ENCODE data around the gene SLC30A4.

SLC30A4 gene

DNA sequence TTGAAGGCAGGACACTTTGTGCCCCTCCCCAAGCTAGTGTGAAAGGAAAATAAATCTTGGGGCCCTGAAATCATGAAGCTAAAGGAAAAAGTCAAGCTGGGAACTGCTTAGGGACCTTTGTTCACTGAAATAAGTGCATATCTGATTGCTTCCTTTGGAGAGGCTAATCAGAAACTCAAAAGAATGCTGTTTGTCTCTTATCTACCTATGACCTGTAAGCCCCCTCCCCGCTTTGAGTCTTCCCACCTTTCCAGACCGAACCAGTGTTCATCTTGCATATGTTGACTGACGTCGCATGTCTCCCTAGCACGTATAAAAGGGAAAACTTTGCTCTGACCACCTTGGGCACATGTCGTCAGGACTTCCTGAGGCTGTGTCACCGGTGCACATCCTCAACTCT is 53.1 kb downstream of the SLC30A4 start:
- Histone ChIP-seq H3K4me1 (no peaks in the 10 kb centered on the region), H3K27ac (no peak overlapping the region), H3K79me2 (no peaks in the 10 kb centered on the region), H3K9ac (no peak overlapping the region), H3K27me3 (ENCODE audit: control insufficient read depth, insufficient read depth, low read length) (no peaks in the 10 kb centered on the region), H3K36me3 (ENCODE audit: control insufficient read depth, insufficient read depth, low read length) (no peaks in the 10 kb centered on the region), H2AFZ (no peak overlapping the region), H3K4me3 (ENCODE audit: low read depth, low read length) (no peak overlapping the region), H3K4me2 (ENCODE audit: low read length) (no peak overlapping the region), H3K9me3 (ENCODE audit: control insufficient read depth, low read length) (no peaks in the 10 kb centered on the region)
- TF ChIP-seq, protein P1, sequence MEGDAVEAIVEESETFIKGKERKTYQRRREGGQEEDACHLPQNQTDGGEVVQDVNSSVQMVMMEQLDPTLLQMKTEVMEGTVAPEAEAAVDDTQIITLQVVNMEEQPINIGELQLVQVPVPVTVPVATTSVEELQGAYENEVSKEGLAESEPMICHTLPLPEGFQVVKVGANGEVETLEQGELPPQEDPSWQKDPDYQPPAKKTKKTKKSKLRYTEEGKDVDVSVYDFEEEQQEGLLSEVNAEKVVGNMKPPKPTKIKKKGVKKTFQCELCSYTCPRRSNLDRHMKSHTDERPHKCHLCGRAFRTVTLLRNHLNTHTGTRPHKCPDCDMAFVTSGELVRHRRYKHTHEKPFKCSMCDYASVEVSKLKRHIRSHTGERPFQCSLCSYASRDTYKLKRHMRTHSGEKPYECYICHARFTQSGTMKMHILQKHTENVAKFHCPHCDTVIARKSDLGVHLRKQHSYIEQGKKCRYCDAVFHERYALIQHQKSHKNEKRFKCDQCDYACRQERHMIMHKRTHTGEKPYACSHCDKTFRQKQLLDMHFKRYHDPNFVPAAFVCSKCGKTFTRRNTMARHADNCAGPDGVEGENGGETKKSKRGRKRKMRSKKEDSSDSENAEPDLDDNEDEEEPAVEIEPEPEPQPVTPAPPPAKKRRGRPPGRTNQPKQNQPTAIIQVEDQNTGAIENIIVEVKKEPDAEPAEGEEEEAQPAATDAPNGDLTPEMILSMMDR (IDR thresholded peaks at IDR 0.05) = no peak

DNA sequence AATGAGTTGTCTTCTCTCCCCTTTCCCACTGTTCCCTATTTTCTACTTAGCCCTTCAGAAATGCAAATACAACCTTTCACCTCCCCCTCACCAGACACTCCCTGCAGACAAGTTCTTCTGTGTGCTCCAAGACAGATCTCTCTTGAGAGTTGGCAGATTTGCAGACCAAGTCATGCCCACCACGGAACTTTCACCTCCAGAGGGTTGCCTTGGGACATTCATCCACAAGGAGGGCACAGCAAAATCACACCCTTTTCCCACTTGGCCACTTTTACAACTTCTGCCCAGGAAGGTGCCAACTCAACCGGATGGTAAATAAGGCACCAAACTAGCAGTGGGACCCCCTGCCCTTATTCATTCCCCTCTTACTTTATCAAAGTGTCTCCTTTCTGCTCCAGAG is 53.5 kb downstream of the SLC30A4 start:
- no peaks in the 10 kb centered on the region for H3K79me2 ChIP-seq
- H2AFZ ChIP-seq = no peak overlapping the region
- no peaks in the 10 kb centered on the region for H3K27me3 ChIP-seq (ENCODE audit: control insufficient read depth, insufficient read depth, low read length)
- H3K4me1 ChIP-seq = no peaks in the 10 kb centered on the region
- H3K27ac ChIP-seq = no peak overlapping the region
- TF ChIP-seq, protein P1 (IDR thresholded peaks at IDR 0.05) = no peak
- H3K9ac ChIP-seq = no peak overlapping the region
- no peaks in the 10 kb centered on the region for H3K9me3 ChIP-seq (ENCODE audit: control insufficient read depth, low read length)
- H3K4me2 ChIP-seq (ENCODE audit: low read length) = no peak overlapping the region
- H3K4me3 ChIP-seq (ENCODE audit: low read depth, low read length) = no peak overlapping the region
- no peaks in the 10 kb centered on the region for H3K36me3 ChIP-seq (ENCODE audit: control insufficient read depth, insufficient read depth, low read length)

DNA sequence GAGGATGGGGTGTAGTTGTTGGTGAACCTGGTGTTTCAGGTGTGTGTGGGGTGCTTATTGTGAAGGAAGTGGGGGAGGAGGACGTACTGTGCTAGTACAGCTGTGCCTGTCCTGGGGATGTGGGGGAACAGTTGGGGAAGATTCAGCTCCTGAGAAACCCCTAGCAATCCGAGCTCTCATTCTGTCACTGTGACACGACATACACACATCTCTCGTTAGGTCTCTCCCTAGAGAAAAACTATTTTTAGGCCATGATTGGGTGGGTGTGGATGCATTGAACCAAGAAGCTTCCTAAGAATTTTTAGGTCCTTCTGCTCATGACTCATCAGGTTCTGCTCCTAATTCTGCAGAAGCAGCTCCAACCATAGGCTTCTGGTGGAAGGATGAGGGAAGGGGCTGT is 54.3 kb downstream of the SLC30A4 start:
- Histone ChIP-seq H3K27ac (no peak overlapping the region), H3K4me1 (no peaks in the 10 kb centered on the region), H2AFZ (no peak overlapping the region), H3K9me3 (ENCODE audit: control insufficient read depth, low read length) (no peaks in the 10 kb centered on the region), H3K79me2 (no peaks in the 10 kb centered on the region), H3K27me3 (ENCODE audit: control insufficient read depth, insufficient read depth, low read length) (no peaks in the 10 kb centered on the region), H3K4me3 (ENCODE audit: low read depth, low read length) (no peak overlapping the region), H3K36me3 (ENCODE audit: control insufficient read depth, insufficient read depth, low read length) (no peaks in the 10 kb centered on the region), H3K4me2 (ENCODE audit: low read length) (no peak overlapping the region), H3K9ac (no peak overlapping the region)
- TF ChIP-seq, protein P1 (IDR thresholded peaks at IDR 0.05) = no peak

DNA sequence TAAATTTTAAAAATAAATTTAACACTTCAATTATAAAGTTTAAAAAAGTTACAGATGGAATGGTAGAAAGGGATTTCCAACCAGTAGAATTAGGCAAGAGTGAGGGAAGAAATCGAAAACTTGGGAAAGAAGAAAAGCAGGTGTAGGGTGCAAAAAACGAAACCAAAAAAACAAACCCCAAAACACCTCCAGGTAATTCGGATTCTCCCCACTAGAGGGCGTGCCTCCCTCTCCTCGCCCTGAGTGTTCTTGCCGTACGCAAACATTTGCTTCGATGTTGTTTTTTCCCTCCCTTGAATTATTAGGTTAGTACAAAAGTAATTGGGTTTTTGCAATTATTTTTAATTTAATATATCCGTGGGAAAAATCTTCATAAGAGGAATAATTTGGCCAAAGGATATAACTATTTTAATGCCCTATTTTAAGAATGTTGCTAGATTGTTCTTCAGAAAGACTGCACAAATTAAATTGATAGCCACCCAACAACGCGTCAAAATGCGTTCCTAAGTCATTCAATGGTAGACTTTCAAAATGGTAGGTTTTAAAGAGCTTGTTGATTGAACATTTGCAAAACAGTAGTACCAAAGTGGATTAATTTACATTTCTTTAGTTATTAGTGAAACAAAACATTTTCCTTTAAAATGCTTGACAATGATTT is 63.7 kb downstream of the SLC30A4 start:
- Histone ChIP-seq H3K4me3 (ENCODE audit: low read depth, low read length) (peak overlapping the region; percentile 60), H3K9ac (no peak overlapping the region), H3K27me3 (ENCODE audit: control insufficient read depth, insufficient read depth, low read length) (no peaks in the 10 kb centered on the region), H3K36me3 (ENCODE audit: control insufficient read depth, insufficient read depth, low read length) (no peaks in the 10 kb centered on the region), H3K4me1 (no peaks in the 10 kb centered on the region), H3K79me2 (no peaks in the 10 kb centered on the region), H2AFZ (peak overlapping the region; percentile 76), H3K27ac (no peak overlapping the region), H3K9me3 (ENCODE audit: control insufficient read depth, low read length) (no peaks in the 10 kb centered on the region), H3K4me2 (ENCODE audit: low read length) (peak overlapping the region; percentile 77)
- TF ChIP-seq, protein P1 (IDR thresholded peaks at IDR 0.05) = peak; percentile 75
